H9 (cell line): ENCODE measurements around the gene ARHGEF12. TPM values are rescaled to one million over a fixed set of nuclear protein-coding genes. Genes with fewer than 3 reads are reported as not detected.

ENCODE experiments used
- DNase-seq: peaks from one replicate; pipeline ENCODE4 v3.0.0-alpha.2; 2017
- H2AFZ ChIP-seq: one replicate; pipeline ENCODE4 v1.6.1; 2013; ENCODE audit warnings: mild to moderate bottlenecking, low read length, control low read depth, moderate library complexity
- H2AK5ac ChIP-seq: 2 replicates; pipeline ENCODE4 v1.6.1; 2013; ENCODE audit warnings: low read length, control low read depth, mixed read lengths; ENCODE audit not compliant: insufficient read length
- H2BK120ac ChIP-seq: one replicate; pipeline ENCODE4 v1.6.1; 2013; ENCODE audit warnings: low read depth, mild to moderate bottlenecking, low read length, control low read depth, inconsistent platforms; ENCODE audit not compliant: poor library complexity, severe bottlenecking
- H2BK12ac ChIP-seq: 2 replicates; pipeline ENCODE4 v1.6.1; 2013; ENCODE audit warnings: low read length, control low read depth, mixed read lengths, low read depth; ENCODE audit not compliant: insufficient read length
- H2BK15ac ChIP-seq: 2 replicates; pipeline ENCODE4 v1.6.1; 2013; ENCODE audit warnings: low read depth, low read length, control low read depth
- H2BK20ac ChIP-seq: one replicate; pipeline ENCODE4 v1.6.1; 2013; ENCODE audit warnings: low read depth, mild to moderate bottlenecking, low read length, control low read depth, inconsistent platforms; ENCODE audit not compliant: poor library complexity, severe bottlenecking
- H2BK5ac ChIP-seq: 2 replicates; pipeline ENCODE4 v1.6.1; 2013; ENCODE audit warnings: low read length, control low read depth, mixed read lengths; ENCODE audit not compliant: insufficient read length
- H3K14ac ChIP-seq: 2 replicates; pipeline ENCODE4 v1.6.1; 2013; ENCODE audit warnings: low read length, control low read depth; ENCODE audit not compliant: insufficient read depth
- H3K18ac ChIP-seq: 2 replicates; pipeline ENCODE4 v1.6.1; 2013; ENCODE audit warnings: low read depth, mild to moderate bottlenecking, mixed read lengths, low read length, control low read depth; ENCODE audit not compliant: insufficient read length
- H3K23ac ChIP-seq: 2 replicates; pipeline ENCODE4 v1.6.1; 2013; ENCODE audit warnings: low read length, control low read depth, mixed read lengths, low read depth; ENCODE audit not compliant: insufficient read length
- H3K23me2 ChIP-seq: 2 replicates; pipeline ENCODE4 v1.6.1; 2013; ENCODE audit warnings: low read depth, mild to moderate bottlenecking, mixed read lengths, low read length, control low read depth; ENCODE audit not compliant: insufficient read length, poor library complexity, severe bottlenecking
- H3K27ac ChIP-seq: 2 replicates; pipeline ENCODE4 v1.5.1; 2013; ENCODE audit warnings: low read length, control low read depth, mixed read lengths, low read depth; ENCODE audit not compliant: insufficient read length
- H3K27me3 ChIP-seq: 2 replicates; pipeline ENCODE4 v1.6.1; 2013; ENCODE audit warnings: low read length, control low read depth, inconsistent platforms; ENCODE audit not compliant: insufficient read depth
- H3K4ac ChIP-seq: 2 replicates; pipeline ENCODE4 v1.6.1; 2013; ENCODE audit warnings: low read depth, mild to moderate bottlenecking, control low read depth, inconsistent platforms, low read length, moderate library complexity
- H3K4me1 ChIP-seq: 2 replicates; pipeline ENCODE4 v1.6.1; 2013; ENCODE audit warnings: low read length, control low read depth, inconsistent platforms; ENCODE audit not compliant: insufficient read depth
- H3K4me2 ChIP-seq: 2 replicates; pipeline ENCODE4 v1.6.1; 2013; ENCODE audit warnings: low read length, control low read depth, mixed read lengths; ENCODE audit not compliant: insufficient read length, insufficient read depth
- H3K56ac ChIP-seq: 2 replicates; pipeline ENCODE4 v1.6.1; 2013; ENCODE audit warnings: low read depth, mild to moderate bottlenecking, mixed read lengths, low read length, control low read depth; ENCODE audit not compliant: insufficient read length
- H3K79me1 ChIP-seq: 2 replicates; pipeline ENCODE4 v1.6.1; 2013; ENCODE audit warnings: low read depth, mild to moderate bottlenecking, moderate library complexity, low read length, control low read depth, inconsistent platforms; ENCODE audit not compliant: insufficient read depth, poor library complexity, severe bottlenecking
- H3K79me2 ChIP-seq: 2 replicates; pipeline ENCODE4 v1.6.1; 2013; ENCODE audit warnings: low read length, control low read depth, inconsistent platforms; ENCODE audit not compliant: insufficient read depth
- H3K9ac ChIP-seq: 2 replicates; pipeline ENCODE4 v1.6.1; 2013; ENCODE audit warnings: low read length, control low read depth, mixed read lengths; ENCODE audit not compliant: insufficient read length; ENCODE audit errors: extremely low read depth
- H3K9me3 ChIP-seq: one replicate; pipeline ENCODE4 v1.6.1; 2013; ENCODE audit warnings: low read depth, low read length, inconsistent platforms; ENCODE audit not compliant: control insufficient read depth
- H3T11ph ChIP-seq: one replicate; pipeline ENCODE4 v1.6.1; 2013; ENCODE audit warnings: mild to moderate bottlenecking, low read length, control low read depth, inconsistent platforms
- H4K20me1 ChIP-seq: one replicate; pipeline ENCODE4 v1.6.1; 2013; ENCODE audit not compliant: control insufficient read depth, insufficient read length, insufficient read depth
- H4K5ac ChIP-seq: 2 replicates; pipeline ENCODE4 v1.6.1; 2013; ENCODE audit warnings: low read depth, mild to moderate bottlenecking, mixed read lengths, low read length, control low read depth; ENCODE audit not compliant: insufficient read length
- H4K8ac ChIP-seq: replicated peaks from 2 replicates; pipeline ENCODE4 v1.6.1; 2013; ENCODE audit warnings: low read length, control low read depth, mixed read lengths, low read depth; ENCODE audit not compliant: insufficient read length
- H4K91ac ChIP-seq: 2 replicates; pipeline ENCODE4 v1.6.1; 2013; ENCODE audit warnings: low read depth, mild to moderate bottlenecking, moderate library complexity, mixed read lengths, low read length, control low read depth; ENCODE audit not compliant: insufficient read length
- H3K27ac Mint-ChIP-seq, 3 experiments: 2 replicates in 2 of 3; 3 replicates in 1 of 3; pipeline ENCODE4 v1.8.0; 2020 to 2021; ENCODE audit warnings: mixed read lengths in 3 of 3, mild to moderate bottlenecking in 1 of 3, moderate library complexity in 1 of 3
- H3K27me3 Mint-ChIP-seq: 2 replicates; pipeline ENCODE4 v1.8.0; 2021; ENCODE audit warnings: low read depth, mild to moderate bottlenecking, moderate library complexity, mixed read lengths
- H3K36me3 Mint-ChIP-seq, 3 experiments: 2 replicates in 2 of 3; 3 replicates in 1 of 3; pipeline ENCODE4 v1.8.0; 2020 to 2021; ENCODE audit warnings: low read depth in 3 of 3, mixed read lengths in 3 of 3; ENCODE audit not compliant: insufficient read depth in 1 of 3
- H3K4me1 Mint-ChIP-seq, 2 experiments: 2 replicates each; pipeline ENCODE4 v1.8.0; 2020; ENCODE audit warnings: mixed read lengths in 2 of 2
- H3K4me3 Mint-ChIP-seq, 2 experiments: 2 replicates in 1 of 2; 3 replicates in 1 of 2; pipeline ENCODE4 v1.8.0; 2020 to 2021; ENCODE audit warnings: mild to moderate bottlenecking in 2 of 2, mixed read lengths in 2 of 2, moderate library complexity in 1 of 2
- H3K9me3 Mint-ChIP-seq, 2 experiments: 2 replicates in 1 of 2; 3 replicates in 1 of 2; pipeline ENCODE4 v1.8.0; 2020; ENCODE audit warnings: mild to moderate bottlenecking in 2 of 2, mixed read lengths in 2 of 2, moderate library complexity in 1 of 2
- CTCF ChIP-seq: fragments of 200-600 bp; sonication (generic); conservative IDR thresholded peaks from 3 replicates; pipeline ENCODE4 v1.8.0; 2021; ENCODE audit warnings: antibody characterized with exemption, mild to moderate bottlenecking
- WGBS: extraction: QIAGEN DNeasy Blood & Tissue Kit; methylation state at CpG from one replicate; pipeline ENCODE4 v1.1.7; 2013; ENCODE audit warnings: missing lambda C conversion rate, low lambda C conversion rate, mixed read lengths; ENCODE audit not compliant: insufficient read length; ENCODE audit errors: extremely low coverage; 5-methylcytosine and 5-hydroxymethylcytosine counted together
- total RNA-seq: library from RNA; stranded (reverse); gene quantifications from 2 replicates; pipeline ENCODE4 v1.2.1, GENCODE V29; 2021

ARHGEF12 gene
- total RNA-seq, 1 experiment from 2014 or later = 27.0 TPM

GRCh38 chr11:120339394-120339890 is 3.2 kb downstream of the ARHGEF12 start:
- no peak overlapping the region for H4K91ac ChIP-seq
- H2BK120ac ChIP-seq = no peak overlapping the region
- no peak overlapping the region for H4K5ac ChIP-seq
- H2BK20ac ChIP-seq = no peak overlapping the region
- H3K23me2 ChIP-seq = peaks cover 17% of the 10 kb centered on the region
- DNase-seq = no peak
- H3K27me3 ChIP-seq = no peaks in the 10 kb centered on the region
- no peak overlapping the region for H4K8ac ChIP-seq
- H3K4ac ChIP-seq = no peak overlapping the region
- no peak for TF ChIP-seq CTCF
- H3K4me2 ChIP-seq = peak overlapping the region; percentile 47
- no peak overlapping the region for H2BK12ac ChIP-seq
- Mint-ChIP-seq H3K4me1 (peaks cover 37 to 45% of the 10 kb centered on the region in 2 experiments), H3K27me3 (no peaks in the 10 kb centered on the region), H3K4me3 (peak overlapping the region; percentile 6 to 36), H3K9me3 (no peaks in the 10 kb centered on the region), H3K27ac (no peak overlapping the region; a peak in 1 of 7 replicates), H3K36me3 (no peaks in the 10 kb centered on the region)
- no peaks in the 10 kb centered on the region for H3K9me3 ChIP-seq
- no peak overlapping the region for H3K14ac ChIP-seq
- no peaks in the 10 kb centered on the region for H4K20me1 ChIP-seq
- no peak overlapping the region for H3K18ac ChIP-seq
- H3K79me1 ChIP-seq = peaks cover 3% of the 10 kb centered on the region
- H3K9ac ChIP-seq = no peak overlapping the region
- H3K27ac ChIP-seq = no peak overlapping the region
- no peak overlapping the region for H2AFZ ChIP-seq
- H2BK15ac ChIP-seq = no peak overlapping the region
- no peak overlapping the region for H2BK5ac ChIP-seq
- H2AK5ac ChIP-seq = no peak overlapping the region
- H3K79me2 ChIP-seq = peaks cover 10% of the 10 kb centered on the region
- H3K23ac ChIP-seq = no peak overlapping the region
- H3K56ac ChIP-seq = no peak overlapping the region
- peaks cover 6% of the 10 kb centered on the region; the same call in 1 of the 2 replicates for H3K4me1 ChIP-seq
- WGBS = no CpG with 5 or more reads among the region's 6 CpGs
- no peak overlapping the region for H3T11ph ChIP-seq
